ENCODE data around the gene LRRK1.

The LRRK1 gene

GRCh38 chr15:101085311-101085700, 166.1 kb downstream of the LRRK1 start:
- Histone ChIP-seq H3K4me3 (no peak overlapping the region), H3K27ac (no peak overlapping the region), H3K4me1 (peaks cover 36% of the 10 kb centered on the region), H3K27me3 (no peaks in the 10 kb centered on the region), H3K4me2 (no peak overlapping the region), H3K9me3 (no peaks in the 10 kb centered on the region), H4K20me1 (no peaks in the 10 kb centered on the region), H3K36me3 (no peaks in the 10 kb centered on the region), H3K9ac (no peak overlapping the region)
- TF ChIP-seq Cebpa-rat (IDR thresholded peaks at IDR 0.05), result no peak

GRCh38 chr15:101086394-101087171, 167.4 kb downstream of the LRRK1 start:
- no peak for TF ChIP-seq Cebpa-rat (IDR thresholded peaks at IDR 0.05)
- Histone ChIP-seq H3K4me2 (peak overlapping the region; percentile 67; the same call in 1 of the 2 replicates), H3K36me3 (no peaks in the 10 kb centered on the region), H3K4me3 (no peak overlapping the region), H3K9ac (no peak overlapping the region), H3K4me1 (peaks cover 41% of the 10 kb centered on the region), H3K27ac (0 out of 2 replicates have a peak overlapping the region, but pooled peaks have one; percentile 26), H3K9me3 (no peaks in the 10 kb centered on the region), H3K27me3 (no peaks in the 10 kb centered on the region), H4K20me1 (no peaks in the 10 kb centered on the region)

DNA sequence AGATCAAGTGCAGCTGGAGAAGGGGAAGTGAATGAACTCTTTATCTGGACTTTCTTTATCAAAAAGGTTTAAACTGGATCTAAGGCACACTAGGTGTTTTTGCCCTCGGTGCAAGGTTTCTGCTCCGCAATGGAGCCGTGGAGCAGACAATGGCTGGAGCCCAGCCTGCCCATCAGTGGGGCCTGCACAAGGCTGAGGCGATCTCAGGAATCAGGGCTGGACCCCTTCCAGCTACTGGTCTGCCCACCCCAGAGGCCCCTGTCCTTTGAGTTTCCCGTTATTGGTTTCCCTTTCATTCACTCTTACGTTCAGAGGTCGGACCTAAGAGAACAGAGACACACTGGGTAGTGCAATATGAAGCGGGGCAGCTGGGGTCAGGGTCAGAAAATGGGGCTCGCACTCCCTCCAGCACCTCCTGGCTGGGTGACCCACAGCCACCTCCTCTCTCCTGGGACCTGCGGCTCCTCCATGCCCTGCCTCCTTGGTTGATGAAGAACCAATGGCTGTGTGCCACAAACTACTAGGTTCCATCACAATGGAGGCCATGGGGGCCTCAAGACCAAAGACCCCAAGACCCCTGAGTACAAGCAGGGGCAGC, 168.1 kb downstream of the LRRK1 start:
- Histone ChIP-seq H3K27ac (peak overlapping the region; percentile 60), H3K4me2 (peak overlapping the region; percentile 67), H3K4me1 (peaks cover 41% of the 10 kb centered on the region), H3K27me3 (no peaks in the 10 kb centered on the region), H4K20me1 (no peaks in the 10 kb centered on the region), H3K9ac (no peak overlapping the region; the same call in 1 of the 2 replicates), H3K9me3 (no peaks in the 10 kb centered on the region), H3K36me3 (no peaks in the 10 kb centered on the region), H3K4me3 (no peak overlapping the region)
- no peak for TF ChIP-seq Cebpa-rat (IDR thresholded peaks at IDR 0.05)

DNA sequence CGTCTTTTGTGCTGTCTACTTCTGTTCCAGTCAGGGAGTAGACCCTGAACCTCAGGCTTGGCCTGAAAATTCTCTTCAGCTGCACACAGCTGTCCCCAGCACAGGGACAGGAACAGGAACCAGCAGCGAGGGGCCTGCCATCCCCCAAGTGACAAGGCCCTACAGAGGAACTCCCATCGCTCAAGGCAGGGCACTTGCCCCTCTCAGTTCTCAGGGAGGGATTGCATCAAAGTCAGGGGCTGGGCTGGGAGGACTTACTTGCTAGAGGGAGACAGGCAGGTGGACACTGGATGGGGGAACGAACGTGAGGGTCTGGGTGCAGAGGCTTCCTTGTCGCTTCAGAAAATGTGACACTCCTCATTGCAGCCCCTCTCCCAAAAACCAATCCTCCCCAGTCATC, 169.1 kb downstream of the LRRK1 start:
- Histone ChIP-seq H3K4me1 (peaks cover 41% of the 10 kb centered on the region), H3K4me3 (no peak overlapping the region), H3K9me3 (no peaks in the 10 kb centered on the region), H3K36me3 (no peaks in the 10 kb centered on the region), H4K20me1 (no peaks in the 10 kb centered on the region), H3K27me3 (no peaks in the 10 kb centered on the region), H3K4me2 (peak overlapping the region; percentile 67), H3K9ac (0 out of 2 replicates have a peak overlapping the region, but pooled peaks have one; percentile 27), H3K27ac (peak overlapping the region; percentile 60)
- TF ChIP-seq Cebpa-rat (IDR thresholded peaks at IDR 0.05), result no peak

DNA sequence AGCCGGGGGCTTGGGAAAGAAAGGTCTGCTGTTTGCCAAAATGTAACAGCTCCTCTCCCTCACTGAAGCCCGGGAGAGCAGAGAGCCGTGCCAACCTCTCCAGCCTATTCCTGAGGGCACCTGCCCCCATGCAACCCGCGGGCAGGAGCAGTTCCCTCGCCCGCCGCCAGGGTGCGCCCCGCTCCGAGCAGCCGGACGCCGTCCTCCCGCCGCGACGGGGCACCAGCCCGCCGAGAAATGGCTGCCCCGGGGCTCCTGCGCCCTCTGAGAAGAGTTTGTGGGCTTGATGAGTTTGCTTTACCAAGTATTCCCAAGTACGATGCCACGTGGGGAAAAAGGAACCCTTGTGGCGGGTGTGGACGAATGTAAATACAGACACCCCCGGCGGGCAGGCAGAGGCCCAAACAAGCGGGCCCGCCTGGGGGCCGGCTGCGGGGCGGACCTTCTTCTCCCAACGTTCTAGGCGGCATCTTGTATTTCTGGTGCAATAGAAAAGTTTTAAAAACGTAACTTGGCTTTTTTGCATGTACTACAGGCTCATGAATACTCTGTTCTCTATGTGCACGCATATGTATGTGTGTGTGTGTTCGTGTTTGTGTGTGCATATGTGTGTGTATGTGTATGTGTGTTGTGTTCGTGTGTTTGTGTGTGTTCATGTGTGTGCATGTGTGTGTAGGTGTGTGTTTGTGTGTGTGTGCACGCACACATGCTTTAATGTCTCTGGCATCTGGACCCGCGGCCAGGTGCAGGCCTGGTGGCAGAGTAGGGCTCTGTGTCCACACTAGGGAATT, 169.8 kb downstream of the LRRK1 start:
- H3K36me3 ChIP-seq, result no peaks in the 10 kb centered on the region
- no peak for TF ChIP-seq Cebpa-rat (IDR thresholded peaks at IDR 0.05)
- H3K4me3 ChIP-seq, result no peak overlapping the region
- H3K4me1 ChIP-seq, result peaks cover 41% of the 10 kb centered on the region
- H4K20me1 ChIP-seq, result no peaks in the 10 kb centered on the region
- peak overlapping the region; percentile 60 for H3K27ac ChIP-seq
- H3K9me3 ChIP-seq, result no peaks in the 10 kb centered on the region
- no peaks in the 10 kb centered on the region for H3K27me3 ChIP-seq
- H3K9ac ChIP-seq, result no peak overlapping the region
- peak overlapping the region; percentile 67 for H3K4me2 ChIP-seq

DNA sequence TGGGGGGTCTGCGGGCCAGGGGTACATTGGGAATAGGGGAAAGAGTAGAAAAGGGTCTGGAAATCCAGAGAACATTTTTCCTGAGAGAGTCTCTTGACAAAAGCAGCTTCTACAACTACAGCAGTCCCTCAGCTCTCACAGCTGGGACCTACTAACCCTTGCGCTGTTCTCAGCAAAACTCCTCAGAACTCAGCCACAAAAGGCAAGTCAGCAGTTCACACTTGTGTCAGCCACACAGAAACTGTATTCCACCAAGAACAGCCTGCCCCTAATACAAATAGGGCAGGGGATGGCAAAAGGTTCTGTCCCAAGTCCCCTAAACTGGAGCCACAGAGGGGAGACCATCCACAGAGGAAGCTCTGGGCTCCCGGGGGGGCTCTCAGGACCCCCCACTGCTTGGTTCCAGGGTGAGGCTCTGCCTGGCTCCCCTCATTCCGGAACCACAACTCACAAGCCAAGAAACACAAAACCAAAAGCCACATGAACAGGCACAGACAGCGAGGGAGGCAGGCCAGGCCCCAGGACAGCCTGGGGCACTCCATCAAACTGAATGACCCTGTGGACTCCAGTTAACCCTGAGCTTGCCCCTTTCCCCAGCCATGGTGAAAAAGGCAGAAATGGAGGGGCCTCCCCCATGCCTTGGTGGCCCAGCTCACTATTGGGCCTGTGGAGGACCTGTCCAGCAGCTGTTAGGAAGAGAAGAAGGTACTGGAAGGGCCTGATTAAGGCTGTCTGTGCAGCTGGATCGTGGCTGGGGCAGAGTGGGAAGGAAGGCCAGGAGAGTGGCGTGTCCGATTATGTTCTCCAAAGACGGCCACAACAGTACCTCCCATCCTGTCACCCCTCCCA, 170.6 kb downstream of the LRRK1 start:
- H4K20me1 ChIP-seq, result no peaks in the 10 kb centered on the region
- H3K9me3 ChIP-seq, result no peaks in the 10 kb centered on the region
- H3K4me3 ChIP-seq, result no peak overlapping the region
- H3K4me2 ChIP-seq, result peak overlapping the region; percentile 67; the same call in 1 of the 2 replicates
- no peak for TF ChIP-seq Cebpa-rat (IDR thresholded peaks at IDR 0.05)
- no peak overlapping the region for H3K27ac ChIP-seq
- no peaks in the 10 kb centered on the region for H3K27me3 ChIP-seq
- H3K4me1 ChIP-seq, result peaks cover 41% of the 10 kb centered on the region
- H3K9ac ChIP-seq, result no peak overlapping the region
- no peaks in the 10 kb centered on the region for H3K36me3 ChIP-seq

DNA sequence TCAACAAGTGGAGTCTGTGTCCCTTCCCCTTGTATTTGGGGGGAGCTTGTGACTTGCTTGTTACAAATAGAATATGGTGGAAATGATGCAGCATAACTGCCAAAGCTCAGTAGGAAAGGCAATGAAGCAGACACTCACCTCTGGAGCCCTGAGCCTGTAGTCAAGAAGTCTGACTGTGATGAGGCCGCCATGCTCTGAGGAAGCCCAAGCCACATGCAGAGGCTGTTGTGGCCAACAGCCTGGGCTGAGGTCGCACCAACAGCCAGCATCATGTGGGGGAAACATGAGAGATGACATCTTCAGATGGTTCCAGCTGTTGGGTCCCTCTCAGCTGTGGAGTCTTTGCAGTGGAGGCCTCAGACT, 171.3 kb downstream of the LRRK1 start:
- Histone ChIP-seq H3K9me3 (no peaks in the 10 kb centered on the region), H3K27ac (no peak overlapping the region), H3K4me3 (no peak overlapping the region), H3K27me3 (no peaks in the 10 kb centered on the region), H3K4me1 (peaks cover 41% of the 10 kb centered on the region), H3K9ac (no peak overlapping the region), H3K4me2 (peak overlapping the region; percentile 9; the same call in 1 of the 2 replicates), H4K20me1 (no peaks in the 10 kb centered on the region), H3K36me3 (no peaks in the 10 kb centered on the region)
- TF ChIP-seq Cebpa-rat (IDR thresholded peaks at IDR 0.05), result no peak

- Histone ChIP-seq H3K9me3 (no peaks in the 10 kb centered on the region), H3K36me3 (no peaks in the 10 kb centered on the region), H3K9ac (no peak overlapping the region), H3K27me3 (no peaks in the 10 kb centered on the region), H3K4me2 (no peak overlapping the region), H3K4me1 (peaks cover 41% of the 10 kb centered on the region), H3K27ac (no peak overlapping the region), H4K20me1 (no peaks in the 10 kb centered on the region), H3K4me3 (no peak overlapping the region)
- TF ChIP-seq Cebpa-rat (IDR thresholded peaks at IDR 0.05), result no peak
These were observed 172.2 kb downstream of the LRRK1 start for GRCh38 chr15:101091080-101092017.
